ENCODE results near the gene AMBP.

Gene AMBP

DNA sequence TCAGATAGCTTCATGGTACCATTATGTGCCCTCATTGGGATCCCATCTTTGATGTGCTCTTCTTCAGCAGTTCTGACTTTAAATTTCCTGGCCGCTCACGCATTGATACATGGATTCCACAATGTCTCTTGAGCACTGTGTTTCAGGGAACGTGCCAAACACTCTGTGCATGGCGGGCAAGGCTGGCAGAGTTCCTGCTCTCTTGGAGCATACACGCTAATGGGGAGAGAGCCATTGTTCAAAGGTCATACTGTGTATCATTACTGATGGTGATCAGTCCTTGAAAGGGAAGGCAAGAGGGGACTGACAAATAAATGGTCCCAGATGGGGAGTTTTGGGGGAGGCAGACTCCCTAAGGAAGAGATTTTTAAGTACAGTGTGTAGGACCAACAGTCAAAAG is 52.3 kb downstream of the AMBP start:
- TF ChIP-seq OSR2 (tag by site-specific recombination; IDR thresholded peaks at IDR 0.05): no peak
- TF ChIP-seq ZNF585B (tag by site-specific recombination; IDR thresholded peaks at IDR 0.05): no peak
- TF ChIP-seq ZBTB21 (tag by site-specific recombination; IDR thresholded peaks at IDR 0.05): no peak
- TF ChIP-seq ZNF530 (tag by site-specific recombination; IDR thresholded peaks at IDR 0.05; ENCODE audit: low read depth): no peak
- no peaks in the 10 kb centered on the region for H3K9me3 ChIP-seq (ENCODE audit: control insufficient read depth, insufficient read depth, low read depth, low read length)
- ChIA-PET CTCF (no interaction called here), POLR2A (interaction anchor here (0.6 kb wide), 2 partner anchors 225 to 557 kb away, joined by 3 read pairs; no protein-coding TSS in a partner anchor)
- peaks cover 6 to 22% of the 10 kb centered on the region in 2 experiments; a peak in 2 of 3 replicates for H3K36me3 ChIP-seq (ENCODE audit: control insufficient read depth in 2 of 2, insufficient read depth in 1 of 2, low read length in 2 of 2)
- no peaks in the 10 kb centered on the region for H3K4me1 ChIP-seq (ENCODE audit: control insufficient read depth, insufficient read depth, low read length)
- H3K27ac ChIP-seq (ENCODE audit: extremely low read depth, low read depth, low read length): no peak overlapping the region
- no peak overlapping the region for H3K4me3 ChIP-seq (ENCODE audit: low read depth, low read length)

DNA sequence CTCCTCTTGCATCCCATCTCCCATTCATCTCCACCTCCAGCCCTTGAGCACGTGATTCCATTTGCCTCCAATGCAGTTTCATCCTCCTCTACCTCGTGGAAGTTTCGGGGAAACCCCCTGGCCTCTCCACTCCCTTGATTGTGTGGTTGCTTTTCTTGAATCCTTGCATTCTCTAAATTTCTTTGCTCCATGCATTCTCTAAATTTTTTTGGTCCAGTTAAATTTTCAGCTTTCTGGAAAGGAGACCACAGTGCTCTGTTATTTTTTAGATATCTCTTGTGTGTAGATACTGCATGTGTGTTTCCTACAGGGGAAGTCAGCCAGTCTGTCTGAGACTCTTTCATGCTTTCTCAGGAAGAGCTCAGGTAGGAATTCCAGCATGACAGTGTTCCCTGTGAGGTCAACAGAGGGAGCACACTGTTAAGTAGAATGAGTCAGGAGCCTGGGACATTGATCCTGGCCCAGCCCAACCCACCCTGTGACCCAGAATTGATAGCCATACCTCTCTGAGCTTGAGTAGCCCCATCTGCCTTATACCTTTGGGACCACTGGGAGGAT is 52.8 kb downstream of the AMBP start:
- no peaks in the 10 kb centered on the region for H3K9me3 ChIP-seq (ENCODE audit: control insufficient read depth, insufficient read depth, low read depth, low read length)
- TF ChIP-seq ZNF292 (tag by site-specific recombination; IDR thresholded peaks at IDR 0.05; ENCODE audit: borderline replicate concordance, low read depth): no peak
- TF ChIP-seq, protein P1, sequence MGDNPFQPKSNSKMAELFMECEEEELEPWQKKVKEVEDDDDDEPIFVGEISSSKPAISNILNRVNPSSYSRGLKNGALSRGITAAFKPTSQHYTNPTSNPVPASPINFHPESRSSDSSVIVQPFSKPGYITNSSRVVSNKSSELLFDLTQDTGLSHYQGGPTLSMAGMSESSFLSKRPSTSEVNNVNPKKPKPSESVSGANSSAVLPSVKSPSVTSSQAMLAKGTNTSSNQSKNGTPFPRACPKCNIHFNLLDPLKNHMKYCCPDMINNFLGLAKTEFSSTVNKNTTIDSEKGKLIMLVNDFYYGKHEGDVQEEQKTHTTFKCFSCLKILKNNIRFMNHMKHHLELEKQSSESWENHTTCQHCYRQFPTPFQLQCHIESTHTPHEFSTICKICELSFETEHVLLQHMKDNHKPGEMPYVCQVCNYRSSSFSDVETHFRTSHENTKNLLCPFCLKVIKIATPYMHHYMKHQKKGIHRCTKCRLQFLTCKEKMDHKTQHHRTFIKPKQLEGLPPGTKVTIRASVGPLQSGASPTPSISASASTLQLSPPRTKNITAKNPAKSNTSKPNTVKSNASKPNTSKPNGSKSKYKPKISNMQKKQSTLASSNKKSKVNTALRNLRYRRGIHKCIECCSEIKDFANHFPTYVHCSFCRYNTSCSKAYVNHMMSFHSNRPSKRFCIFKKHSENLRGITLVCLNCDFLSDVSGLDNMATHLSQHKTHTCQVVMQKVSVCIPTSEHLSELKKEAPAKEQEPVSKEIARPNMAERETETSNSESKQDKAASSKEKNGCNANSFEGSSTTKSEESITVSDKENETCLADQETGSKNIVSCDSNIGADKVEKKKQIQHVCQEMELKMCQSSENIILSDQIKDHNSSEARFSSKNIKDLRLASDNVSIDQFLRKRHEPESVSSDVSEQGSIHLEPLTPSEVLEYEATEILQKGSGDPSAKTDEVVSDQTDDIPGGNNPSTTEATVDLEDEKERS (tag by site-specific recombination; IDR thresholded peaks at IDR 0.05): no peak
- TF ChIP-seq ZBTB20 (tag by site-specific recombination; IDR thresholded peaks at IDR 0.05): no peak
- no peak for TF ChIP-seq MEIS1 (CRISPR knock-in tag; IDR thresholded peaks at IDR 0.05; ENCODE audit: borderline replicate concordance)
- TF ChIP-seq GLIS2 (tag by site-specific recombination; IDR thresholded peaks at IDR 0.05): no peak
- no peak for TF ChIP-seq ZNF214 (tag by site-specific recombination; IDR thresholded peaks at IDR 0.05; ENCODE audit: borderline replicate concordance)
- TF ChIP-seq ZNF830 (tag by site-specific recombination; IDR thresholded peaks at IDR 0.05; ENCODE audit: low read depth): no peak
- CTCF ChIA-PET: interaction anchor here (0.5 kb wide), 1 partner anchor 149 kb away, joined by 3 read pairs; no protein-coding TSS in a partner anchor
- POLR2A ChIA-PET: interaction anchor here (0.6 kb wide), 2 partner anchors 224 to 556 kb away, joined by 3 read pairs; no protein-coding TSS in a partner anchor
- H3K4me1 ChIP-seq (ENCODE audit: control insufficient read depth, insufficient read depth, low read length): no peaks in the 10 kb centered on the region
- H3K36me3 ChIP-seq (ENCODE audit: control insufficient read depth in 2 of 2, insufficient read depth in 1 of 2, low read length in 2 of 2): peaks cover 6 to 21% of the 10 kb centered on the region in 2 experiments; a peak in 2 of 3 replicates
- H3K27ac ChIP-seq (ENCODE audit: extremely low read depth, low read depth, low read length): no peak overlapping the region
- H3K4me3 ChIP-seq (ENCODE audit: low read depth, low read length): no peak overlapping the region

DNA sequence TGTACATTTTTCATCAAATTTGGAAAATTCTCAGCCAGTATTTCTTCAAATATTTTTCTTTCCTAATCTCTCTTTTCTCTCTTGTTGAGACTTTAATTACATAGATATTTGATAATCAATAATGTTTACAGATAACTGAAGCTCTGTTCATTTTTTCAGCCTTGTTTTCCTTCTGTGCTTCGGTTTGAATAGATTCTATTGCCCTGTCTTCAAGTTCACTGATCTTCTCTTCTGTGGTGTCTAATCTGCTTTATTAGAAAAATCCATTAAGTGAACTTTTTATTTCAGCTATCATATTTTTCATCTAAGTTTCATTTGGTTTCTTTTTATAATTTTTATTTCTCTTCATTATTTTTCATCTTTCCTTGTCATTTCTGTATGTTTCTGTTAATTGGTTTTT is 54.1 kb downstream of the AMBP start:
- Histone ChIP-seq H3K9me3 (ENCODE audit: control insufficient read depth, insufficient read depth, low read depth, low read length) (no peaks in the 10 kb centered on the region), H3K36me3 (ENCODE audit: control insufficient read depth in 2 of 2, insufficient read depth in 1 of 2, low read length in 2 of 2) (peaks cover 6 to 13% of the 10 kb centered on the region in 2 experiments; a peak in 2 of 3 replicates), H3K4me1 (ENCODE audit: control insufficient read depth, insufficient read depth, low read length) (no peaks in the 10 kb centered on the region), H3K27ac (ENCODE audit: extremely low read depth, low read depth, low read length) (no peak overlapping the region), H3K4me3 (ENCODE audit: low read depth, low read length) (no peak overlapping the region)
- POLR2A ChIA-PET: no interaction called here
- no peak for TF ChIP-seq PRDM1 (tag by site-specific recombination; IDR thresholded peaks at IDR 0.05)
- TF ChIP-seq ZNF248 (tag by site-specific recombination; IDR thresholded peaks at IDR 0.05): no peak
- TF ChIP-seq ZNF133 (tag by site-specific recombination; IDR thresholded peaks at IDR 0.05): no peak
- CTCF ChIA-PET: interaction anchor here (0.7 to 1.4 kb wide), 5 partner anchors 28 to 278 kb away, joined by 3 to 4 read pairs (median 3); no protein-coding TSS in a partner anchor

DNA sequence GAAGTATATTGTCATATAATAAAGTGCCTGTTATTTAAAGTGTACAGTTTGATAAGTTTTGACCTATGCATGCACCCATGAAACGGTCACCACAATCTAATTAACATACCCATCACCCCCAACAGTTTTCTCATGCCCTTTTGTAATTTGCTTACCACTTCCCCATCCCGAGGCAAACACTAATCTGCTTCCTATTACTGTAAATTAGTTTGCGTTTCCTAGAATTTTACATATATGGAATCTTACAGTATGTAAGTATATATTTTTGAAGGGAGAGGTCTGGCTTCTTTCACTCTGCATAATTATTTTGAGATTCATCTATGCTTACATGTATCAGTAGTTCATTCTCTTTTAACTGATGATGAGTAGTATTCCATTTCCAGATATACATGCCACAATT is 56.5 kb downstream of the AMBP start:
- ChIA-PET CTCF (interaction anchor here (1.0 to 1.1 kb wide), 2 partner anchors 26 to 214 kb away, joined by 3 to 7 read pairs; no protein-coding TSS in a partner anchor), POLR2A (no interaction called here)
- H3K27ac ChIP-seq (ENCODE audit: extremely low read depth, low read depth, low read length): no peak overlapping the region
- H3K36me3 ChIP-seq (ENCODE audit: control insufficient read depth in 2 of 2, insufficient read depth in 1 of 2, low read length in 2 of 2): peaks cover 6 to 26% of the 10 kb centered on the region in 2 experiments; a peak in 2 of 3 replicates
- TF ChIP-seq, protein P2, sequence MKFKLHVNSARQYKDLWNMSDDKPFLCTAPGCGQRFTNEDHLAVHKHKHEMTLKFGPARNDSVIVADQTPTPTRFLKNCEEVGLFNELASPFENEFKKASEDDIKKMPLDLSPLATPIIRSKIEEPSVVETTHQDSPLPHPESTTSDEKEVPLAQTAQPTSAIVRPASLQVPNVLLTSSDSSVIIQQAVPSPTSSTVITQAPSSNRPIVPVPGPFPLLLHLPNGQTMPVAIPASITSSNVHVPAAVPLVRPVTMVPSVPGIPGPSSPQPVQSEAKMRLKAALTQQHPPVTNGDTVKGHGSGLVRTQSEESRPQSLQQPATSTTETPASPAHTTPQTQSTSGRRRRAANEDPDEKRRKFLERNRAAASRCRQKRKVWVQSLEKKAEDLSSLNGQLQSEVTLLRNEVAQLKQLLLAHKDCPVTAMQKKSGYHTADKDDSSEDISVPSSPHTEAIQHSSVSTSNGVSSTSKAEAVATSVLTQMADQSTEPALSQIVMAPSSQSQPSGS (tag by site-specific recombination; IDR thresholded peaks at IDR 0.05; ENCODE audit: low read depth): no peak
- TF ChIP-seq KLF1 (tag by site-specific recombination; IDR thresholded peaks at IDR 0.05): no peak
- no peak for TF ChIP-seq ZNF426 (tag by site-specific recombination; IDR thresholded peaks at IDR 0.05)
- TF ChIP-seq ZNF621 (tag by site-specific recombination; IDR thresholded peaks at IDR 0.05): no peak
- no peak for TF ChIP-seq EGR2 (tag by site-specific recombination; IDR thresholded peaks at IDR 0.05; ENCODE audit: low read depth)
- no peaks in the 10 kb centered on the region for H3K4me1 ChIP-seq (ENCODE audit: control insufficient read depth, insufficient read depth, low read length)
- H3K9me3 ChIP-seq (ENCODE audit: control insufficient read depth, insufficient read depth, low read depth, low read length): no peaks in the 10 kb centered on the region
- no peak overlapping the region for H3K4me3 ChIP-seq (ENCODE audit: low read depth, low read length)
